ENCODE measurements around the gene FNDC5. TPM values are rescaled to one million over a fixed set of nuclear protein-coding genes. Genes with fewer than 3 reads are reported as not detected.

FNDC5 gene
- total and polyA plus RNA-seq, 2 of the 13 experiments (the other 11 are each of a cell fraction or from before 2014, with no cell fraction given): 1.4 to 3.1 TPM

DNA sequence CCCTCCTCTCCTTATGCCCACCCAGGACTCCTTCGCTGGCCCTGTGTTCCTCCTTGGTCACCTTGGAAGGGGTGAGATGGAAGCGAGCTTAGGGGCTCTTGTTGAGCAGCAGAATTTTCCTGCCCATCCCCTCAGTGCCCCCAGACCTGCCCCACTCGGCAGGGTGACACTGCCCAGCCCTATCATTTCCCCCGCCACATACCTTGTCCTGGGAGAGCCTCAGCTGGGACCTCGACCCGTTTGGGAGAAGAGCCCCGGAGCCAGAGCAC, 1.4 kb upstream of the FNDC5 start:
- in situ Hi-C loops (cut with HindIII; ENCODE audit: extremely low pct_ligation_motif_present, low pct_unique_long_range_greater_than_20kb): loop anchor here (10.0 kb wide), 1 partner anchor 47 kb away; no protein-coding TSS in a partner anchor

More for the DNA sequence above, 1.4 kb upstream of the FNDC5 start:
- CTCF ChIA-PET (ENCODE audit: low intra/inter-chr PET ratio, low total read pairs): interaction anchor here (1.1 to 1.2 kb wide), 2 partner anchors 54 to 160 kb away, joined by 3 read pairs; no protein-coding TSS in a partner anchor
- Histone ChIP-seq H3K4me3 (replicated peaks in 1 of 3; ENCODE audit: insufficient read depth in 1 of 3, low read depth in 2 of 3, low read length in 3 of 3) (no peak overlapping the region), H3K79me2 (ENCODE audit: insufficient read depth, low read length) (no peaks in the 10 kb centered on the region), H3K27me3 (ENCODE audit: control insufficient read depth in 1 of 2, insufficient read depth in 2 of 2, low read length in 2 of 2) (peaks cover 0 to 19% of the 10 kb centered on the region in 2 experiments; a peak in 3 of 5 replicates), H3K9ac (ENCODE audit: insufficient read depth, low read depth, low read length) (no peak overlapping the region), H3K4me1 (ENCODE audit: insufficient read depth, low read length) (peaks cover 36% of the 10 kb centered on the region), H3K27ac (ENCODE audit: extremely low read length, insufficient read depth, low read length) (no peak overlapping the region), H3K4me2 (ENCODE audit: low read depth, low read length) (no peak overlapping the region), H4K20me1 (ENCODE audit: insufficient read depth, low read length) (peaks cover 5% of the 10 kb centered on the region), H3K36me3 (replicated peaks in 1 of 2; ENCODE audit: control insufficient read depth in 1 of 2, insufficient read depth in 2 of 2, low read length in 2 of 2) (no peaks in the 10 kb centered on the region), H3K9me3 (ENCODE audit: low read length) (no peaks in the 10 kb centered on the region), H2AFZ (ENCODE audit: low read length) (no peak overlapping the region)
- no peak for DNase-seq (ENCODE audit: low spot score)
- WGBS (ENCODE audit: low lambda C conversion rate): 43% methylated on average over 6 of the region's 7 CpGs
- intact Hi-C loops (cut with micrococcal nuclease; ENCODE audit: unreplicated experiment): loop anchor here (5.0 to 10.0 kb wide), 3 partner anchors 55 to 350 kb away; partner anchors contain the start of genes S100PBP and YARS1
- FAIRE-seq: no peak
- POLR2A ChIA-PET: no interaction called here
- TF ChIP-seq BHLHE40 (IDR thresholded peaks at IDR 0.05; ENCODE audit: low read length) (no peak), ZNF446 (CRISPR knock-in tag; IDR thresholded peaks at IDR 0.05) (no peak), MTA3 (CRISPR knock-in tag; IDR thresholded peaks at IDR 0.05) (no peak), ZNF562 (CRISPR knock-in tag; IDR thresholded peaks at IDR 0.05; ENCODE audit: borderline replicate concordance) (no peak), ZNF577 (CRISPR knock-in tag; IDR thresholded peaks at IDR 0.05; ENCODE audit: borderline replicate concordance, low read depth) (no peak), POLR2A (IDR thresholded peaks at IDR 0.05; ENCODE audit: insufficient read depth in 1 of 2, low read depth in 2 of 2, low read length in 2 of 2) (no peak), REXO4 (CRISPR knock-in tag; IDR thresholded peaks at IDR 0.05; ENCODE audit: borderline replicate concordance) (no peak), ZNF546 (CRISPR knock-in tag; conservative IDR thresholded peaks at IDR 0.05) (no peak), MAZ (IDR thresholded peaks at IDR 0.05; ENCODE audit: borderline replicate concordance, low read depth, low read length) (no peak), MAZ (CRISPR knock-in tag; IDR thresholded peaks at IDR 0.05; ENCODE audit: low read depth) (no peak), NFE2L1 (CRISPR knock-in tag; IDR thresholded peaks at IDR 0.05; ENCODE audit: borderline replicate concordance) (no peak), ELF3 (CRISPR knock-in tag; IDR thresholded peaks at IDR 0.05) (no peak), CAMTA2 (CRISPR knock-in tag; IDR thresholded peaks at IDR 0.05; ENCODE audit: borderline replicate concordance) (no peak), ZC3H13 (CRISPR knock-in tag; IDR thresholded peaks at IDR 0.05) (no peak), TEAD3 (CRISPR knock-in tag; optimal IDR thresholded peaks at IDR 0.05; ENCODE audit: borderline replicate concordance) (no peak)
- TF ChIP-seq, protein P1, sequence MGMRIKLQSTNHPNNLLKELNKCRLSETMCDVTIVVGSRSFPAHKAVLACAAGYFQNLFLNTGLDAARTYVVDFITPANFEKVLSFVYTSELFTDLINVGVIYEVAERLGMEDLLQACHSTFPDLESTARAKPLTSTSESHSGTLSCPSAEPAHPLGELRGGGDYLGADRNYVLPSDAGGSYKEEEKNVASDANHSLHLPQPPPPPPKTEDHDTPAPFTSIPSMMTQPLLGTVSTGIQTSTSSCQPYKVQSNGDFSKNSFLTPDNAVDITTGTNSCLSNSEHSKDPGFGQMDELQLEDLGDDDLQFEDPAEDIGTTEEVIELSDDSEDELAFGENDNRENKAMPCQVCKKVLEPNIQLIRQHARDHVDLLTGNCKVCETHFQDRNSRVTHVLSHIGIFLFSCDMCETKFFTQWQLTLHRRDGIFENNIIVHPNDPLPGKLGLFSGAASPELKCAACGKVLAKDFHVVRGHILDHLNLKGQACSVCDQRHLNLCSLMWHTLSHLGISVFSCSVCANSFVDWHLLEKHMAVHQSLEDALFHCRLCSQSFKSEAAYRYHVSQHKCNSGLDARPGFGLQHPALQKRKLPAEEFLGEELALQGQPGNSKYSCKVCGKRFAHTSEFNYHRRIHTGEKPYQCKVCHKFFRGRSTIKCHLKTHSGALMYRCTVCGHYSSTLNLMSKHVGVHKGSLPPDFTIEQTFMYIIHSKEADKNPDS (CRISPR knock-in tag; IDR thresholded peaks at IDR 0.05): no peak
- TF ChIP-seq, protein P2, sequence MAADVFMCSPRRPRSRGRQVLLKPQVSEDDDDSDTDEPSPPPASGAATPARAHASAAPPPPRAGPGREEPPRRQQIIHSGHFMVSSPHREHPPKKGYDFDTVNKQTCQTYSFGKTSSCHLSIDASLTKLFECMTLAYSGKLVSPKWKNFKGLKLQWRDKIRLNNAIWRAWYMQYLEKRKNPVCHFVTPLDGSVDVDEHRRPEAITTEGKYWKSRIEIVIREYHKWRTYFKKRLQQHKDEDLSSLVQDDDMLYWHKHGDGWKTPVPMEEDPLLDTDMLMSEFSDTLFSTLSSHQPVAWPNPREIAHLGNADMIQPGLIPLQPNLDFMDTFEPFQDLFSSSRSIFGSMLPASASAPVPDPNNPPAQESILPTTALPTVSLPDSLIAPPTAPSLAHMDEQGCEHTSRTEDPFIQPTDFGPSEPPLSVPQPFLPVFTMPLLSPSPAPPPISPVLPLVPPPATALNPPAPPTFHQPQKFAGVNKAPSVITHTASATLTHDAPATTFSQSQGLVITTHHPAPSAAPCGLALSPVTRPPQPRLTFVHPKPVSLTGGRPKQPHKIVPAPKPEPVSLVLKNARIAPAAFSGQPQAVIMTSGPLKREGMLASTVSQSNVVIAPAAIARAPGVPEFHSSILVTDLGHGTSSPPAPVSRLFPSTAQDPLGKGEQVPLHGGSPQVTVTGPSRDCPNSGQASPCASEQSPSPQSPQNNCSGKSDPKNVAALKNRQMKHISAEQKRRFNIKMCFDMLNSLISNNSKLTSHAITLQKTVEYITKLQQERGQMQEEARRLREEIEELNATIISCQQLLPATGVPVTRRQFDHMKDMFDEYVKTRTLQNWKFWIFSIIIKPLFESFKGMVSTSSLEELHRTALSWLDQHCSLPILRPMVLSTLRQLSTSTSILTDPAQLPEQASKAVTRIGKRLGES (CRISPR knock-in tag; IDR thresholded peaks at IDR 0.05; ENCODE audit: borderline replicate concordance): no peak
- no TSS peak for BruUV-seq (replicated peaks)
- ATAC-seq: no peak
